Measurements from ENCODE around the gene PTPN4. TPM values are rescaled to one million over a fixed set of nuclear protein-coding genes. Genes with fewer than 3 reads are reported as not detected.

PTPN4 gene
- total RNA-seq, 4 donors from 2014 or later = 35.6 to 61.5 (median 51.6) TPM

DNA sequence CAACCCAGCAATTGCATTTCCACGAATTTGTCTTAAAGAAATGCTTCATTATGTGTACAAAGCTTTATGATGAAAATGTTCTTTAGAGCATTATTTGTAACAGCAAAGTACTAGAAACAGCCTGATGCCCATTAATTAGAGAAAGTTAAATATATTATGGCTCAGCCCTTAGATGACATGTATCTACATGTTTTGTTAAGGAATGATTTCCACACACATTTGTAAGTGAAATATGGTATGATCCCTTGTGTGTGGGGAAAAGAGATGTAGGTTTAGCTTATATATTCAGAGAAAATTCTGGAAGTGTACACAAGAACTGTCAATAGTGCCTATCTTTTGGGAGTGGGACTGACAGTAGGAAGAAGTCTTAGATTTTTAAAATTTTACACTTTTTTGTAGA lies 3.8 kb upstream of the PTPN4 start:
- no peak for TF ChIP-seq POLR2A (IDR thresholded peaks at IDR 0.05)
- TF ChIP-seq, protein P1, sequence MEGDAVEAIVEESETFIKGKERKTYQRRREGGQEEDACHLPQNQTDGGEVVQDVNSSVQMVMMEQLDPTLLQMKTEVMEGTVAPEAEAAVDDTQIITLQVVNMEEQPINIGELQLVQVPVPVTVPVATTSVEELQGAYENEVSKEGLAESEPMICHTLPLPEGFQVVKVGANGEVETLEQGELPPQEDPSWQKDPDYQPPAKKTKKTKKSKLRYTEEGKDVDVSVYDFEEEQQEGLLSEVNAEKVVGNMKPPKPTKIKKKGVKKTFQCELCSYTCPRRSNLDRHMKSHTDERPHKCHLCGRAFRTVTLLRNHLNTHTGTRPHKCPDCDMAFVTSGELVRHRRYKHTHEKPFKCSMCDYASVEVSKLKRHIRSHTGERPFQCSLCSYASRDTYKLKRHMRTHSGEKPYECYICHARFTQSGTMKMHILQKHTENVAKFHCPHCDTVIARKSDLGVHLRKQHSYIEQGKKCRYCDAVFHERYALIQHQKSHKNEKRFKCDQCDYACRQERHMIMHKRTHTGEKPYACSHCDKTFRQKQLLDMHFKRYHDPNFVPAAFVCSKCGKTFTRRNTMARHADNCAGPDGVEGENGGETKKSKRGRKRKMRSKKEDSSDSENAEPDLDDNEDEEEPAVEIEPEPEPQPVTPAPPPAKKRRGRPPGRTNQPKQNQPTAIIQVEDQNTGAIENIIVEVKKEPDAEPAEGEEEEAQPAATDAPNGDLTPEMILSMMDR (IDR thresholded peaks at IDR 0.05) = no peak
- intact Hi-C loops (cut with DNase I; ENCODE audit: low total_unique reads) = no loop called here
- no peak overlapping the region for H3K4me3 ChIP-seq
- no peak overlapping the region for H3K27ac ChIP-seq
- no peaks in the 10 kb centered on the region for H3K4me1 ChIP-seq
- no peaks in the 10 kb centered on the region for H3K36me3 ChIP-seq
- no peaks in the 10 kb centered on the region for H3K9me3 ChIP-seq
- no peak for DNase-seq
- no peaks in the 10 kb centered on the region for H3K27me3 ChIP-seq

DNA sequence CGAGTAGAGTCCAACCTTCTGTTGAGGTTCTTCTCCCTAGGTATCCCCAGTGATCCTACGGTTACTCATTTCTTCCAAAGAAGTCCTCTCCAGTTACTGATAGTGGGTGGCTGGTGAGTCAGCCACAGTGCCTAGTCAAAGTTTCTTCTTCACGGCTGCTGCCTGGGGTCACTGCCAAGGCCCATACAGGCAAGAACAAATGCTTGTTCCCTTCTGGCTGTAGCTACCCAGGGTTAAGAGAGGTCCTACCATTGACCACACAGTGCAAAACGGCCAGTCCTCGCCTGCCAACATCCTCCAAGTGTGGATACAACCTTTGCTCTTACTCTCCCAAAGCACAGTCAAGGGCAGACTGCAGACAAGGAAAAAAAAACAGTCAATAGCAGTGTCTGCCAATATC lies 2.9 kb upstream of the PTPN4 start:
- H3K27ac ChIP-seq = no peak overlapping the region
- no peaks in the 10 kb centered on the region for H3K27me3 ChIP-seq
- H3K36me3 ChIP-seq = no peaks in the 10 kb centered on the region
- intact Hi-C loops (cut with DNase I; ENCODE audit: low total_unique reads) = no loop called here
- H3K4me1 ChIP-seq = peaks cover 0 to 4% of the 10 kb centered on the region in 2 donors
- no peak overlapping the region for H3K4me3 ChIP-seq
- no peak for TF ChIP-seq POLR2A (IDR thresholded peaks at IDR 0.05)
- TF ChIP-seq, protein P1 (IDR thresholded peaks at IDR 0.05) = no peak
- no peaks in the 10 kb centered on the region for H3K9me3 ChIP-seq
- DNase-seq = peak in 1 of 2 donors; percentile 23

DNA sequence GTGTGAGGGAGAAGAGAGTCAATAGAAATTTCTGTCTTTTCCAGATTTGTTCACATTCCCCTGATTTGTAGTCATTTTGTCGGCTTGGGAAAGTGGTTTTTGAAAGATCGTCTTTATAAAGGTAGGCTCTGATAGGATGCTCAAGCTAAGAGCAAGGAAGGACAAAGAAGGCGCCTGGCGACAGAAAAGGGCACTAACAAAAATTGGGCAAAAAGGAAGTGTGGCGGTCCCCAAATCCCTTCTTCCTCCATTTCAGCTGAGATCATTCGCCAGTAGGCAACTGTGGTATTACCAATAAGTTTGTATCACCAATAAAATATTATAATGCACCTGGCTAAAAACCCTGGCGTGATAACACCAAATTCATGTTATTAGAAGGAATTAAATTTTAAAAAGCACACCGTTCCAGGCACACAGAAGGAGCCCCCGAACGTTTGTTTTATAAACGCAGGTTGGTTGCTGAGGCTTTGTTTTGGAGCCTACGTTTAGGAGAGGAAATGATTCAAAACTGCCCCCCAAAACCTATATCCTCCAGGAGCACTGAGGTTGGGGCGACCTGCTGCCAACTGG lies 756 bp upstream of the PTPN4 start:
- Histone ChIP-seq H3K27ac (peak overlapping the region; percentile 95), H3K4me1 (peaks cover 0 to 4% of the 10 kb centered on the region in 2 donors), H3K36me3 (no peaks in the 10 kb centered on the region), H3K27me3 (no peaks in the 10 kb centered on the region), H3K4me3 (peak overlapping the region; percentile 84 to 97), H3K9me3 (no peaks in the 10 kb centered on the region)
- intact Hi-C loops (cut with DNase I; ENCODE audit: low total_unique reads) = no loop called here
- DNase-seq = no peak
- TF ChIP-seq POLR2A (IDR thresholded peaks at IDR 0.05) = no peak
- TF ChIP-seq, protein P1 (IDR thresholded peaks at IDR 0.05) = no peak

DNA sequence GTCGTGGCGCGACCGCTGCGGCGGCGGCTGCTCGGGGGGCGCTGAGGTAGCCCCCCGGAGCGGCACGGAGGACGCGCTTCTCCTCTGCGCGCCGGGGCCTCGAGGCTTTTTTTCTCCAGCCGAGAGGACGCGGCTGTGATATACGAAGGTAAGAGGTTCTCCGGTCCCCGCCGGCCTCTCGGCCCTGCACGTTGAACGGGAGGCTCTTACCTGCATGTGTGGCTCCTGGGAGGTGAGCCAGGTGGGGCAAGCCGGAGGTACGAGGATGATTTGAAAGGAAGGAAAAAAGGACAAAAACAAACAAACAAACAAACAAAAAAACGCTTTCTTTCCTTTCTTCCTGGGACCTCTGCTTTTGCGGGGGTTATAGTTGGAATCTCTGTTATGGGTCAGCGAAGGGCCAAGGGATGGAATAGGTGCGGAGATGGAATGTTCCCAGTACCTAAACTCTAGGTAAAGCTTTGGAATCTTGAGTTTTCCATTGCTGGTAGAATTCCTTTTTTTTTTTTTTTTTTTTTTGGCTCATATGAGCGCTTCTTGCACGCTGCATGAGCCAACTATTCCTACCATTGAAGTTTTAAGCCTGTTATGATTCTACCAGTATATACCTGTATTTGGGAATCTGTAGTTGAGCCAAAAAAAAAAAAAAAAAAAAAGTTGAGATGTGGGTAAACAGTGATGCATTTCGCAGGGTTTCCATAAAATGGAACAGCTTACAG lies 674 bp downstream of the PTPN4 start:
- no peak for TF ChIP-seq POLR2A (IDR thresholded peaks at IDR 0.05)
- TF ChIP-seq, protein P1 (IDR thresholded peaks at IDR 0.05) = no peak
- Histone ChIP-seq H3K9me3 (no peaks in the 10 kb centered on the region), H3K27ac (peak overlapping the region; percentile 95), H3K4me1 (peaks cover 0 to 4% of the 10 kb centered on the region in 2 donors), H3K4me3 (peak overlapping the region; percentile 84 to 97), H3K27me3 (no peaks in the 10 kb centered on the region), H3K36me3 (no peaks in the 10 kb centered on the region)
- peak in 1 of 2 donors; percentile 34 for DNase-seq
- intact Hi-C loops (cut with DNase I; ENCODE audit: low total_unique reads) = no loop called here

DNA sequence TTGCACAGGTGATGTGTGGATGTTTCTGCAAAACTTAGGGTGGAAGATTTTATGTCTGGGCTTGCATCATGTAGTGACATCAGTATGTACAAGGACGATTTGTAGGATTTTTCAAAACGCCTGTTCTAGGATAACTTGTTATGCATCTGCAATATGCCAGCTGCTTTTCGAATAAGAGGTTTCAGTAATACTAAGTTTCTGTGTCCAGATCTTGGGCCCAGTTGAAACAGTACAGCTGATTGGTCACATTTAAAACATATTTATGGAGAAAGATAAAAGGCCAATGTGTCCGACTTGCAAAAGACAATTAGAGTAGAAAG lies 1.2 kb downstream of the PTPN4 start:
- Histone ChIP-seq H3K27me3 (no peaks in the 10 kb centered on the region), H3K36me3 (no peaks in the 10 kb centered on the region), H3K4me3 (peak overlapping the region; percentile 84 to 97), H3K4me1 (peaks cover 0 to 4% of the 10 kb centered on the region in 2 donors), H3K27ac (no peak overlapping the region), H3K9me3 (no peaks in the 10 kb centered on the region)
- TF ChIP-seq POLR2A (IDR thresholded peaks at IDR 0.05) = no peak
- TF ChIP-seq, protein P1 (IDR thresholded peaks at IDR 0.05) = no peak
- intact Hi-C loops (cut with DNase I; ENCODE audit: low total_unique reads) = no loop called here
- DNase-seq = no peak

Data from uterus (tissue), 4 donors.